KMS-11 (cell line): Measurements from ENCODE around the gene NECAB2.

ENCODE experiments used
- H2AFZ ChIP-seq: fragments of 200-600 bp; sonication (generic); 2 replicates; pipeline ENCODE4 v1.6.1; 2016; ENCODE audit warnings: antibody characterized with exemption, mixed run types, low read depth
- H3K27ac ChIP-seq: fragments of 200-600 bp; sonication (generic); 2 replicates; pipeline ENCODE4 v1.6.1; 2016; ENCODE audit warnings: mild to moderate bottlenecking, mixed run types
- H3K27me3 ChIP-seq: fragments of 200-600 bp; sonication (generic); 2 replicates; pipeline ENCODE4 v1.6.1; 2017; ENCODE audit warnings: mild to moderate bottlenecking, low read depth, mixed run types, moderate library complexity; ENCODE audit not compliant: insufficient read depth
- H3K36me3 ChIP-seq: fragments of 200-600 bp; sonication (generic); 2 replicates; pipeline ENCODE4 v1.6.1; 2017; ENCODE audit warnings: mild to moderate bottlenecking, mixed run types; ENCODE audit not compliant: insufficient read depth
- H3K4me1 ChIP-seq: fragments of 200-600 bp; sonication (generic); 2 replicates; pipeline ENCODE4 v1.6.1; 2016; ENCODE audit warnings: mild to moderate bottlenecking, low read depth, mixed run types; ENCODE audit not compliant: poor library complexity, severe bottlenecking
- H3K4me2 ChIP-seq: fragments of 200-600 bp; sonication (generic); 2 replicates; pipeline ENCODE4 v1.7.0; 2016; ENCODE audit warnings: mild to moderate bottlenecking, mixed run types
- H3K4me3 ChIP-seq: fragments of 200-600 bp; sonication (generic); IDR thresholded peaks from 2 replicates; pipeline ENCODE4 v1.6.1; 2017; ENCODE audit warnings: low read depth, low read length, mixed read lengths; ENCODE audit not compliant: insufficient read depth
- H3K79me2 ChIP-seq: fragments of 200-600 bp; sonication (generic); 2 replicates; pipeline ENCODE4 v1.6.1; 2016; ENCODE audit warnings: low read depth, mixed run types; ENCODE audit not compliant: insufficient read depth
- H3K9ac ChIP-seq: fragments of 200-600 bp; sonication (generic); 2 replicates; pipeline ENCODE4 v1.6.1; 2016; ENCODE audit warnings: mild to moderate bottlenecking, mixed run types
- H4K20me1 ChIP-seq: fragments of 200-600 bp; sonication (generic); 2 replicates; pipeline ENCODE4 v1.6.1; 2016; ENCODE audit warnings: mild to moderate bottlenecking, mixed run types; ENCODE audit not compliant: insufficient read depth
- TF ChIP-seq, protein P1 (sequence below): fragments of 200-600 bp; sonication (generic); conservative IDR thresholded peaks from 2 replicates; pipeline ENCODE4 v1.6.1; 2017; ENCODE audit warnings: low read depth, mild to moderate bottlenecking, antibody characterized with exemption, low read length, moderate library complexity, mixed read lengths

Gene NECAB2

DNA sequence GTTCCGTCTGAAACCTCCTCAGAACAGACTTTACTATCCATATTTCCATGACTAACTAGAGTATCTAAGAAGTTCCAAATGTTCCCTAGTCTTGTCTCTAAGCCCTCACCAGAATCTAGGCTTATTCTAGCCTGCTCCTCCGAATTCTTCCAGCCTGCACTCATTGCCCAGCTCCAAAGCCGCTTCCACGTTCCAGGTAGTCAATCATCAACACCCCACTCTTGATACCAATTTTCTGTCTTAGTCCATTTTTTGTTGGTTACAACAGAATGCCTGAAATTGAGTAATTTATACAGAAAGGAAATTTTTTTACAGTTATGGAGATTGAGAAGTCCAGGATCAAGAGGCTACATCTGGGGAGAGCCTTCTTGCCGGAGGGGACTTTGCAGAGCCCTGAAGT is 53.4 kb downstream of the NECAB2 start:
- TF ChIP-seq, protein P1, sequence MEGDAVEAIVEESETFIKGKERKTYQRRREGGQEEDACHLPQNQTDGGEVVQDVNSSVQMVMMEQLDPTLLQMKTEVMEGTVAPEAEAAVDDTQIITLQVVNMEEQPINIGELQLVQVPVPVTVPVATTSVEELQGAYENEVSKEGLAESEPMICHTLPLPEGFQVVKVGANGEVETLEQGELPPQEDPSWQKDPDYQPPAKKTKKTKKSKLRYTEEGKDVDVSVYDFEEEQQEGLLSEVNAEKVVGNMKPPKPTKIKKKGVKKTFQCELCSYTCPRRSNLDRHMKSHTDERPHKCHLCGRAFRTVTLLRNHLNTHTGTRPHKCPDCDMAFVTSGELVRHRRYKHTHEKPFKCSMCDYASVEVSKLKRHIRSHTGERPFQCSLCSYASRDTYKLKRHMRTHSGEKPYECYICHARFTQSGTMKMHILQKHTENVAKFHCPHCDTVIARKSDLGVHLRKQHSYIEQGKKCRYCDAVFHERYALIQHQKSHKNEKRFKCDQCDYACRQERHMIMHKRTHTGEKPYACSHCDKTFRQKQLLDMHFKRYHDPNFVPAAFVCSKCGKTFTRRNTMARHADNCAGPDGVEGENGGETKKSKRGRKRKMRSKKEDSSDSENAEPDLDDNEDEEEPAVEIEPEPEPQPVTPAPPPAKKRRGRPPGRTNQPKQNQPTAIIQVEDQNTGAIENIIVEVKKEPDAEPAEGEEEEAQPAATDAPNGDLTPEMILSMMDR = no peak
- no peaks in the 10 kb centered on the region for H4K20me1 ChIP-seq
- no peak overlapping the region for H3K4me3 ChIP-seq
- peaks cover 88% of the 10 kb centered on the region for H3K27me3 ChIP-seq
- no peak overlapping the region for H3K9ac ChIP-seq
- no peaks in the 10 kb centered on the region for H3K79me2 ChIP-seq
- no peaks in the 10 kb centered on the region for H3K36me3 ChIP-seq
- H3K4me1 ChIP-seq = no peaks in the 10 kb centered on the region
- H3K4me2 ChIP-seq = no peak overlapping the region
- H3K27ac ChIP-seq = no peak overlapping the region
- no peak overlapping the region for H2AFZ ChIP-seq

DNA sequence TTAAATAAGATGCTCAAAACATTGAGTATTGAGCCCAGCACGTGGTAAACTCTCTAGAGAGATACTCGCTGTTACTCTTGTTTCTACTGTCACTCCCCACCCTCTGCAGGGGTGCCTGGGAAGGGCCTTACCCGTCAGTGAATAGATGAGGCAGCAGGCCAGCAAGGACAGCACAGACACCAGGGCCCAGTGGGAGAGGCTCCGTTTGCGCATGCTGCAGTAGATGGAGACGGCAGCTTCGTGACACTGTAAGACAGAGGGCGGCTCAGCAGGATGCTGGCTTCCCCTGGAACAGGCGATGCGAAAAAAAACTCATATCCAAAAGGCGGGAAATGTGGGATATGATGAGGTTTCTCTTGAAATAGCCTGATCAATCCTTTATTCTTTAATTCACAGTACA is 54.6 kb downstream of the NECAB2 start:
- Histone ChIP-seq H3K36me3 (no peaks in the 10 kb centered on the region), H3K79me2 (no peaks in the 10 kb centered on the region), H3K27me3 (peaks cover 89% of the 10 kb centered on the region; the same call in 1 of the 2 replicates), H3K4me3 (no peak overlapping the region), H3K4me1 (no peaks in the 10 kb centered on the region), H3K27ac (no peak overlapping the region), H3K9ac (no peak overlapping the region), H2AFZ (no peak overlapping the region), H3K4me2 (no peak overlapping the region), H4K20me1 (no peaks in the 10 kb centered on the region)
- TF ChIP-seq, protein P1 = no peak

DNA sequence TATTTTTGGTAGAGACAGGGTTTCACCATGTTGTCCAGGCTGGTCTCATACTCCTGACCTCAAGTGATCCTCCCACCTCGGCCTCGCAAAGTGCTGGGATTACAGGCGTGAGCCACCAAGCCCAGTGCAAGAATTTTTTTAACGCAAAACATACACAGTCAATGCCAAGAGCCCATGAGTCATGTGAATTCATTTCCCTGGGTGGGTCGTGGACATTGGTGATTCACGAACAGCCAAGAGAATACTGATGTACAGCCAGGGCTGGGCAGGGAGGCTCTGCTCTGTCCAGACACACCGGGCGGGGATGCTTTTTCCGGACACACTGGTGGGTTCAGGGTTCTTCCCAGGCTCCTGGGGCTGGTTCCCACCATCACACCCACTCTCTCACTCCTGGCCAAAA is 56.8 kb downstream of the NECAB2 start:
- no peaks in the 10 kb centered on the region for H4K20me1 ChIP-seq
- H3K4me1 ChIP-seq = no peaks in the 10 kb centered on the region
- TF ChIP-seq, protein P1 = no peak
- peaks cover 87% of the 10 kb centered on the region for H3K27me3 ChIP-seq
- H3K4me3 ChIP-seq = no peak overlapping the region
- no peak overlapping the region for H3K27ac ChIP-seq
- H3K36me3 ChIP-seq = no peaks in the 10 kb centered on the region
- no peak overlapping the region for H2AFZ ChIP-seq
- H3K9ac ChIP-seq = no peak overlapping the region
- H3K79me2 ChIP-seq = no peaks in the 10 kb centered on the region
- no peak overlapping the region for H3K4me2 ChIP-seq

DNA sequence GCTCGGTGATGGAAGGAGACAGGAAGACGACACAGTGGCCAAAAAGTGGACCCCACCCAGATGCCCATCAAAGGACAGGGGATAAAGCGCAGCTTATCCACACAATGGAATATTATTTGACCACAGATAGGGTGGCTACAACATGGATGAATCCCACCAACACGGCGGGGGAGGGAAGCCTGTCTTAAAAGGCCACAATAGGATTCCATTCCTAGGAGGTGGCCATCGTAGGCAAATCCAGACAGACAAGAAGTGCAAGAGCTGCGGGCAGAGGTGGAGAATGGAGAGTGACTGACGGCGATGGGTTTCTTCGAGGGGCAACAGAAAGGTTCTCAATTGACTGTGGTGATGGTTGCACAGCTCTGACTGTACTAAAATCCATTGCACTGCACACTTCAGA is 58.6 kb downstream of the NECAB2 start:
- no peak overlapping the region for H3K4me2 ChIP-seq
- peaks cover 86% of the 10 kb centered on the region for H3K27me3 ChIP-seq
- H3K79me2 ChIP-seq = no peaks in the 10 kb centered on the region
- H2AFZ ChIP-seq = no peak overlapping the region
- no peak overlapping the region for H3K27ac ChIP-seq
- no peak overlapping the region for H3K4me3 ChIP-seq
- no peaks in the 10 kb centered on the region for H4K20me1 ChIP-seq
- no peak overlapping the region for H3K9ac ChIP-seq
- TF ChIP-seq, protein P1 = no peak
- H3K4me1 ChIP-seq = no peaks in the 10 kb centered on the region
- H3K36me3 ChIP-seq = no peaks in the 10 kb centered on the region

DNA sequence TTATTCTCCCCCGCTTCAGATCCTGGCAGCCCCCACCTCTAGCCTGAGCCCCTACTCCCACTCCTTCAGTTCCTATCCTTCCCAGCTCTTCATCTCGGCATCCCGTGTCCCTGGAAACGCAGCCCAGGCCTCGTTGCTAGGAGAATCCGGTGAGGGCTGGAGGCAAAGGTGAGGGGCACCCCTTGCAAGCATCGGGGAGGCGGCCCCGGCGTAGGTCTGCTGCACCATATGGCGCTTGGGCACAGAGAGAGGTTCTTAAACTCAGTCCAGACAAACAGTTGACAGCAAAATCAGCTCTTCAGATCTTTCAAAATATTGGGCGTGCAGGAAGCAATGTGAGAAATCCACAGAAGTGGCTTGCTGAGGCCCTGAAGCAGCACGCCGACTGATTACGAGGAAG is 59.6 kb downstream of the NECAB2 start:
- Histone ChIP-seq H3K27ac (no peak overlapping the region), H3K4me2 (no peak overlapping the region), H4K20me1 (no peaks in the 10 kb centered on the region), H3K79me2 (no peaks in the 10 kb centered on the region), H2AFZ (no peak overlapping the region), H3K4me1 (no peaks in the 10 kb centered on the region), H3K4me3 (no peak overlapping the region), H3K9ac (no peak overlapping the region), H3K27me3 (peaks cover 78% of the 10 kb centered on the region), H3K36me3 (no peaks in the 10 kb centered on the region)
- TF ChIP-seq, protein P1 = no peak
